Loucy (cell line): ENCODE measurements around the gene RRP1.

ENCODE experiments used
- H2AFZ ChIP-seq: fragments of 200-600 bp; sonication (generic); 2 replicates; pipeline ENCODE4 v1.6.0; 2016; ENCODE audit warnings: antibody characterized with exemption, mild to moderate bottlenecking, low read length, moderate library complexity
- H3F3A ChIP-seq: fragments of 200-600 bp; 2 replicates; pipeline ENCODE4 v1.6.0; 2016; ENCODE audit warnings: antibody characterized with exemption, low read depth, mild to moderate bottlenecking
- H3K27me3 ChIP-seq: fragments of 200-600 bp; sonication (generic); 2 replicates; pipeline ENCODE4 v1.6.1; 2014; ENCODE audit warnings: low read length, mild to moderate bottlenecking; ENCODE audit not compliant: insufficient read depth, poor library complexity, severe bottlenecking
- H3K36me3 ChIP-seq: fragments of 200-600 bp; sonication (generic); 2 replicates; pipeline ENCODE4 v1.6.1; 2016; ENCODE audit warnings: low read length; ENCODE audit not compliant: insufficient read depth
- H3K4me1 ChIP-seq: fragments of 200-600 bp; sonication (generic); 2 replicates; pipeline ENCODE4 v1.5.1; 2014; ENCODE audit warnings: low read length, mild to moderate bottlenecking; ENCODE audit not compliant: insufficient read depth, poor library complexity, severe bottlenecking
- H3K4me2 ChIP-seq: fragments of 200-600 bp; sonication (generic); 2 replicates; pipeline ENCODE4 v1.6.0; 2014; ENCODE audit warnings: antibody characterized with exemption, low read length, low read depth, mild to moderate bottlenecking; ENCODE audit not compliant: poor library complexity, severe bottlenecking
- H3K4me3 ChIP-seq: fragments of 200-600 bp; sonication (generic); 2 replicates; pipeline ENCODE4 v1.5.1; 2014; ENCODE audit warnings: low read length, mild to moderate bottlenecking, mixed read lengths; ENCODE audit not compliant: poor library complexity, severe bottlenecking
- H3K79me2 ChIP-seq: fragments of 200-600 bp; sonication (generic); 2 replicates; pipeline ENCODE4 v1.6.1; 2014; ENCODE audit warnings: low read length; ENCODE audit not compliant: insufficient read depth
- H3K9ac ChIP-seq: fragments of 200-600 bp; sonication (generic); 2 replicates; pipeline ENCODE4 v1.6.0; 2014; ENCODE audit warnings: mild to moderate bottlenecking, low read depth, low read length, moderate library complexity; ENCODE audit not compliant: poor library complexity, severe bottlenecking
- H3K9me2 ChIP-seq: fragments of 200-600 bp; sonication (generic); replicated peaks from 2 replicates; pipeline ENCODE4 v1.6.1; 2016; ENCODE audit warnings: low read depth, low read length, mixed read lengths
- H3K9me3 ChIP-seq: fragments of 200-600 bp; sonication (generic); 2 replicates; pipeline ENCODE4 v1.6.1; 2014; ENCODE audit warnings: mild to moderate bottlenecking, antibody characterized with exemption, low read length, low read depth; ENCODE audit not compliant: insufficient read depth
- H4K20me1 ChIP-seq: fragments of 200-600 bp; sonication (generic); 2 replicates; pipeline ENCODE4 v1.6.0; 2014; ENCODE audit warnings: antibody characterized with exemption, low read length, mild to moderate bottlenecking; ENCODE audit not compliant: insufficient read depth, poor library complexity, severe bottlenecking
- EZH2phosphoT487 ChIP-seq: fragments of 200-600 bp; IDR thresholded peaks from 2 replicates; pipeline ENCODE4 v1.6.1; 2018; ENCODE audit warnings: antibody characterized with exemption, mild to moderate bottlenecking, moderate library complexity, borderline replicate concordance
- TF ChIP-seq, protein P1 (sequence below): fragments of 200-600 bp; sonication (generic); conservative IDR thresholded peaks from 2 replicates; pipeline ENCODE4 v1.5.1; 2014; ENCODE audit warnings: mild to moderate bottlenecking, antibody characterized with exemption, low read length

The RRP1 gene

DNA sequence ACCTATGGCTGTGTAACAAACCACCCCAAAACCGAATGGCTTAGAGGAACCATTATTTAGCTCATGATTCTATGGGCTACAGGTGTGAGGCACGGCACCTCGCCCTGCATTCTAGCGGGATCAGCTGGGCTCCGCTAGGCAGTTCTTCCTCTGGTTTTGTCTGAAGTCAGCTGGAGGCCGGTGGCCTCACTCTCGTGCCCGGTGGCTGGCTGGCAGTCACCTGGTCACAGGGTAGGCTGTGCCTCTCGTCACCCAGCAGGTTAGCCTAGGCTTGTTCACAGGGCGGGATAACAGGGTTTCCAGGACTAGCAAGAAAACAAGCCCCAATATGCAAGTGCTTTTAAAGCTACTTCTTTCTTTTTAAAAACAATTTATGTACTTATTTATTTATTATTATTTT is 59.4 kb downstream of the RRP1 start:
- H3K9me2 ChIP-seq, result no peaks in the 10 kb centered on the region
- no peak overlapping the region for H3K9ac ChIP-seq
- H3K79me2 ChIP-seq, result no peaks in the 10 kb centered on the region
- no peak for TF ChIP-seq EZH2phosphoT487
- TF ChIP-seq, protein P1, sequence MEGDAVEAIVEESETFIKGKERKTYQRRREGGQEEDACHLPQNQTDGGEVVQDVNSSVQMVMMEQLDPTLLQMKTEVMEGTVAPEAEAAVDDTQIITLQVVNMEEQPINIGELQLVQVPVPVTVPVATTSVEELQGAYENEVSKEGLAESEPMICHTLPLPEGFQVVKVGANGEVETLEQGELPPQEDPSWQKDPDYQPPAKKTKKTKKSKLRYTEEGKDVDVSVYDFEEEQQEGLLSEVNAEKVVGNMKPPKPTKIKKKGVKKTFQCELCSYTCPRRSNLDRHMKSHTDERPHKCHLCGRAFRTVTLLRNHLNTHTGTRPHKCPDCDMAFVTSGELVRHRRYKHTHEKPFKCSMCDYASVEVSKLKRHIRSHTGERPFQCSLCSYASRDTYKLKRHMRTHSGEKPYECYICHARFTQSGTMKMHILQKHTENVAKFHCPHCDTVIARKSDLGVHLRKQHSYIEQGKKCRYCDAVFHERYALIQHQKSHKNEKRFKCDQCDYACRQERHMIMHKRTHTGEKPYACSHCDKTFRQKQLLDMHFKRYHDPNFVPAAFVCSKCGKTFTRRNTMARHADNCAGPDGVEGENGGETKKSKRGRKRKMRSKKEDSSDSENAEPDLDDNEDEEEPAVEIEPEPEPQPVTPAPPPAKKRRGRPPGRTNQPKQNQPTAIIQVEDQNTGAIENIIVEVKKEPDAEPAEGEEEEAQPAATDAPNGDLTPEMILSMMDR, result no peak
- H3K4me2 ChIP-seq, result no peak overlapping the region
- H3F3A ChIP-seq, result no peaks in the 10 kb centered on the region
- no peaks in the 10 kb centered on the region; the same call in 1 of the 2 replicates for H3K9me3 ChIP-seq
- H2AFZ ChIP-seq, result no peak overlapping the region
- no peak overlapping the region for H3K4me3 ChIP-seq
- no peaks in the 10 kb centered on the region for H4K20me1 ChIP-seq
- H3K4me1 ChIP-seq, result no peaks in the 10 kb centered on the region
- H3K27me3 ChIP-seq, result no peaks in the 10 kb centered on the region
- no peaks in the 10 kb centered on the region for H3K36me3 ChIP-seq

DNA sequence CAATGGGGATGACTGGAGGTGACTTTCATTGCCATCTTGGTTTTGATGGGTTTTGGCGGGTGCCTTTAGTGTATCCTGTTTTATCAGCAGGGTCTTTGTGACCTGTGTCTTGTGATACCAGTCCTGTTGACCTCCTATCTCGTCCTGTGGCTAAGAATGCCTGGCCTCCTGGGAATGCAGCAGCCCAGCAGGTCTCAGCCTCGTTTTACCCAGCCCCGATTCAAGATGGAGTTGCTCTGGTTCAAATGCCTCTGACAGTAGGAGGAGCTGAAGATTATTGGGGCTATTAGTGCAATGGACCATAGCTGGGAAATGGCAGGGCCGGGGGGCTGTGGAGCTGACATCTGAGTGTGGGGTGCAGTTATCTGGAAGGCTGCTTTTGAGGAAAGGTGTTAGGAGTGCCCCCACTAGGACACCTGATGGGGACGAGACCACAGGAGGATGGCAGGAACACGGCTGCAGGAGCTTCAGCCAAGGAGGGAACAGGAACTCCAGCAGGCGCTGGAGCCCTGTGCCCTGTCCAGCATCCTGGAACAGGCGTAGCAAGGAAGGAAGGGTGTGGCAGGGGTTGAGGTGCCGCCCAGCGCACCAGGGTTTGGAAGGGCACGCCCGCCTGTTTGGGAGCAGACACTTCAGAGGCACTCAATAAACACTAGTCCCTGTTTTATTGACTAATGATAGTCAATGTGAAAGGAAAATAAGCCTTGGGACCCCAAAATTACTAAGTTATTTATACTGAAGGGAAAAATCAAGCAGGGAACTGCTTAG is 60.3 kb downstream of the RRP1 start:
- H3K36me3 ChIP-seq, result no peaks in the 10 kb centered on the region

GRCh38 chr21:43850728-43851295 is 61.4 kb downstream of the RRP1 start:
- Histone ChIP-seq H4K20me1 (no peaks in the 10 kb centered on the region), H3K27me3 (no peaks in the 10 kb centered on the region), H3K9me2 (no peaks in the 10 kb centered on the region), H3K36me3 (no peaks in the 10 kb centered on the region), H3F3A (no peaks in the 10 kb centered on the region), H3K4me2 (no peak overlapping the region), H3K9ac (no peak overlapping the region), H3K4me1 (peaks cover 5% of the 10 kb centered on the region), H3K79me2 (no peaks in the 10 kb centered on the region), H2AFZ (no peak overlapping the region), H3K9me3 (no peaks in the 10 kb centered on the region; the same call in 1 of the 2 replicates), H3K4me3 (no peak overlapping the region)
- TF ChIP-seq EZH2phosphoT487, result no peak
- TF ChIP-seq, protein P1, result no peak

More for the DNA sequence above, 60.3 kb downstream of the RRP1 start:
- H3K9me2 ChIP-seq, result no peaks in the 10 kb centered on the region
- H3K4me3 ChIP-seq, result no peak overlapping the region
- no peak overlapping the region for H3K4me2 ChIP-seq
- no peak overlapping the region for H3K9ac ChIP-seq
- H2AFZ ChIP-seq, result no peak overlapping the region
- H3K27me3 ChIP-seq, result no peaks in the 10 kb centered on the region
- no peaks in the 10 kb centered on the region for H3K79me2 ChIP-seq
- H3F3A ChIP-seq, result no peaks in the 10 kb centered on the region
- no peaks in the 10 kb centered on the region for H3K4me1 ChIP-seq
- no peaks in the 10 kb centered on the region; the same call in 1 of the 2 replicates for H3K9me3 ChIP-seq
- TF ChIP-seq EZH2phosphoT487, result no peak
- TF ChIP-seq, protein P1, result no peak
- H4K20me1 ChIP-seq, result no peaks in the 10 kb centered on the region
